ENCODE results near the gene RBM20.
A peak's percentile ranks its signal among the peaks of the same experiment; 100 is the strongest.
"Not testable (repeated sequence)": the region's sequence is repeated elsewhere in the genome, so short reads cannot be mapped to it uniquely, and the experiment has no call there.

RBM20 gene

DNA sequence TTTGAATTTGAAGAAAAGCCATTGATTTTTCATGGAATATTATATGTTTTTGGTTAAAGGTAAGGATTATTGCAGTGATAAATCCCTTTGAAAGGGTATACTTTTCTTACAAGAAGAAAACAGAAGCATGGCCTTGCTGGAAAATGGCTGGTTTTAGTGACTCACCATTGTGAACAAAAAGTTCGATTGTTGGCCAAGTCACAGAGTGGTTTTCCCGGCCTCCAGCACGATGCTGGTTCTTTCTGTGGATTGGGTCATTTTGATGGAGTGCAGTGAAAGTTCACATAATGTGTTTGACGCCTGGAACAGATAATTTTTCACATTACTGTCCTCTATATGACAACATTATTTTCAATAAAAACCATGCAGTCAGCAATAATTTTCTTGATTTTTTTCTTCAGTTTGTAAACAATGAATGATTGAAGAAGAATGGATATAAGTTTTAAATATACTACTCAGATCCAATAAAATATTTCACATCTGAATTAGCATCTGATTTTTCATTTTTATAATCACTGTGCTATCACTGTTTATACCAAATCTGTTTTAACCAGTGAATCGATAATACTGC lies 60.9 kb downstream of the RBM20 start:
- TF ChIP-seq, protein P1, sequence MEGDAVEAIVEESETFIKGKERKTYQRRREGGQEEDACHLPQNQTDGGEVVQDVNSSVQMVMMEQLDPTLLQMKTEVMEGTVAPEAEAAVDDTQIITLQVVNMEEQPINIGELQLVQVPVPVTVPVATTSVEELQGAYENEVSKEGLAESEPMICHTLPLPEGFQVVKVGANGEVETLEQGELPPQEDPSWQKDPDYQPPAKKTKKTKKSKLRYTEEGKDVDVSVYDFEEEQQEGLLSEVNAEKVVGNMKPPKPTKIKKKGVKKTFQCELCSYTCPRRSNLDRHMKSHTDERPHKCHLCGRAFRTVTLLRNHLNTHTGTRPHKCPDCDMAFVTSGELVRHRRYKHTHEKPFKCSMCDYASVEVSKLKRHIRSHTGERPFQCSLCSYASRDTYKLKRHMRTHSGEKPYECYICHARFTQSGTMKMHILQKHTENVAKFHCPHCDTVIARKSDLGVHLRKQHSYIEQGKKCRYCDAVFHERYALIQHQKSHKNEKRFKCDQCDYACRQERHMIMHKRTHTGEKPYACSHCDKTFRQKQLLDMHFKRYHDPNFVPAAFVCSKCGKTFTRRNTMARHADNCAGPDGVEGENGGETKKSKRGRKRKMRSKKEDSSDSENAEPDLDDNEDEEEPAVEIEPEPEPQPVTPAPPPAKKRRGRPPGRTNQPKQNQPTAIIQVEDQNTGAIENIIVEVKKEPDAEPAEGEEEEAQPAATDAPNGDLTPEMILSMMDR (IDR thresholded peaks at IDR 0.05; ENCODE audit: low read depth, low read length, missing control alignments): no peak
- no peak for DNase-seq (ENCODE audit: extremely low read depth, low read depth)
- H3K4me3 ChIP-seq (replicated peaks; ENCODE audit: low read depth, low read length): no peak overlapping the region

DNA sequence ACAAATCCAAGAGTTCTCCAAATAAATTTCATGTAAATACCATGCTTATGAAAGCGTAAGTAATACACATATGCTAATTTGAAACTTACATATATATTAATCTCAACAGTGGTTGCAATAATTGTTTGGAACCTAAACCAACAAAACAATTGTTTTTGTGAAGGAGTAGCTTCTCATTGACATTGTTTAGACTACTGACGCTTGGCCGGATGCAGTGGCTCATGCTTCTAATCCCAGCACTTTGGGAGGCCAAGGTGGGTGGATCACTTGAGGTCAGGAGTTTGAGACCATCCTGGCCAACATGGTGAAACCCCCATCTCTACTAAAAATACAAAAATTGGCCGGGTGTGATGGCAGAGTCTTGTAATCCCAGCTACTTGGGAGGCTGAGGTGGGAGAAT lies 61.5 kb downstream of the RBM20 start:
- DNase-seq (ENCODE audit: extremely low read depth, low read depth); H3K4me3 ChIP-seq (replicated peaks; ENCODE audit: low read depth, low read length): not testable (repeated sequence)

DNA sequence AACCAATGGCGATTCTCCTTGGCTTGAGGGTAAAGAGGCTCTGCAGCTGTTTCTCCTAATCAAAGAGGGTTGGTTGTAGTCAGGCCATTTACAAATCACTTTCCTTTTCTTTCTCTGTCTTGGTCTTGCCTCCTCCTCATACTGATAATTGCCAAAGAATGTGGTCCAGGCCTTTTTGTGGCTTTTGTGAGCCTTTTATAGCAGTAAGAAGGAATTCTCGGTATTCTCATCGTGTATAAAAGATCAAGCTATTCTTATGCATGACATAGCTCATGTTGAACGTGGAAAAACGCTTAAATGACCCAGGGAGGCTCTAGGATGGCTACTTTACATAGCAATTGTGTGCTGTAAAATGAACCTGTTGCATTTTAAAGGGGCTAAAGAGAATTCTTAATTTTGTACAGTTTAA lies 62.6 kb downstream of the RBM20 start:
- DNase-seq (ENCODE audit: extremely low read depth, low read depth): peak; percentile 70
- TF ChIP-seq, protein P1 (IDR thresholded peaks at IDR 0.05; ENCODE audit: low read depth, low read length, missing control alignments): no peak
- no peak overlapping the region for H3K4me3 ChIP-seq (replicated peaks; ENCODE audit: low read depth, low read length)

DNA sequence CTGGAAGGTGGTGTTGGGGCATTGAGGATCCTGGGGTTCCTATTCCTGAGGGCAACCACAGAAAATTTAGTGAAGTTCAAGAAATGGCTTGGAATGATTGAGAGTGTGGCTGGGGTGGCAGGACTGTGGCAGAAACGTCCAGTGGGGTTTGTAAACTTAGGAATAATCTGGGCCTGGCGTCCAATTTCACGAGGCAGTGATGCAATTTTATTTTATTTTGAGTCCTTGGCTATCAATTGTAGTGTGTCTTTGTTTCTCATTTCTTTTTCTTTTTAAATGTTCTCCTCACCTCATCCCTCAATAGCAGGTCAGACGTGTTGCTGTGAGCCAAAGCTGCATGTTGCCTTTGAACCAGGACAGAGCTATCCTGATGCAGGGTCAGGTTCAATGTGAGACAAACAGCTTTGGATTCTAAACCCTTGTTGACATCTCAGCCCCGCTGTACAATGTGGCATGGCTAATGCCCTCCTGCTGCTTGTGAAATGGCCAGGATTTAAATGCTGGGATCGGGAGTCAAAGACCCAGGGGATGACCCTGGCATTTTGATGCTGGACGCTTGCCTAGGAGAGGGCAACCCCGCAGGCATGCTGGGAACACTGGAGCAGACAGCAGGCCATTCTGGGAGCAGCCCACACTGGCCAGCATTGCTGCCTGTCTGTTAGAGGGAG lies 64.8 kb downstream of the RBM20 start:
- H3K4me3 ChIP-seq (replicated peaks; ENCODE audit: low read depth, low read length): no peak overlapping the region
- no peak for DNase-seq (ENCODE audit: extremely low read depth, low read depth)
- TF ChIP-seq, protein P1 (IDR thresholded peaks at IDR 0.05; ENCODE audit: low read depth, low read length, missing control alignments): no peak

DNA sequence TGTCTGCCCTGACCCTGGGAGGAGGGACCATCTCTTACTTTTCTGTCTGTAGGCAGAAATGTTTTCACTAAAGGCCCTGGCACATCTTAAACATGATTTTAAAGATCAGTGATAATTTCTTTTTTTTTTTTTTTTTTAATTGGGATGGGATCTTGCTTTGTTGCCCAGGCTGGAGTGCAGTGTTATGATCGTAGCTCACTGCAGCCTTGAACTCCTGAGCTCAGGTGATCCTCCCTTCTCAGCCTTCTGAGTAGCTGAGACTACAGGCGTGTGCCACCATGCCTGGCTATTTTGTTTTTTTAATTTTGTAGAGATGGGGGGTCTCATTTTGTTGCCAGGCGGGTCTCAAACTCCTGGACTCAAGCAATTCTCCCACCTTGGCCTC lies 65.3 kb downstream of the RBM20 start:
- TF ChIP-seq, protein P1 (IDR thresholded peaks at IDR 0.05; ENCODE audit: low read depth, low read length, missing control alignments): no peak

DNA sequence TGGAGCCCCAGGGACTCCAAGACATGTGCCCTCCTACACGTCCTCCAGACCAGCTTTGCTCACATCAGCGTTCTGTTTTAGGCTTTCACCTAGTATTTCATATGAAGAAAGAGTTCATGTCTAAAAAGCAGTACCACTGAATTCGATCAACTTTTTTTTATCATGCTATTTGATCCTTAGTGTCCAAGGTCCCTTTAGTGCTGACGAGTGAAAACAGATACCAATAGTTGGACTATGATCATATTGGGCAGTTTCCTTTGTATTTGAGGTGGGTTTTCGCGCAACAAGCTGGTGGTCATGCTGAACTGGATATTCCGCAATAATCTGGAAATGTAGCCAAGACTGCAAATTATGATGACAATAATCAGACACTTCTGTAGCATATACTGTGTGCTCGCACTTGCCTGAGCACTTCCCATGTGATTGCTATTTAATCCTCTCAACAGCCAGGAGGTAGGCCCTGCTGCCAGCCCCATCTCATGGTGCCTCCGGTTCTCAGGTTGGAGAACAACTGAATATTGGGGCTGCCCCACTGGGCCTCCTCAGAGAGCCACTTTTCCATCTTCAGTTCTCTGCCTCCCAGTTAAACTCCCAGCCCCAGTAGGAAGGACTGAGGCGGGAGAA lies 65.9 kb downstream of the RBM20 start:
- TF ChIP-seq, protein P1 (IDR thresholded peaks at IDR 0.05; ENCODE audit: low read depth, low read length, missing control alignments): no peak
- H3K4me3 ChIP-seq (replicated peaks; ENCODE audit: low read depth, low read length): no peak overlapping the region
- DNase-seq (ENCODE audit: extremely low read depth, low read depth): no peak

More for the DNA sequence above, 65.3 kb downstream of the RBM20 start:
- DNase-seq (ENCODE audit: extremely low read depth, low read depth): no peak
- no peak overlapping the region for H3K4me3 ChIP-seq (replicated peaks; ENCODE audit: low read depth, low read length)

DNA sequence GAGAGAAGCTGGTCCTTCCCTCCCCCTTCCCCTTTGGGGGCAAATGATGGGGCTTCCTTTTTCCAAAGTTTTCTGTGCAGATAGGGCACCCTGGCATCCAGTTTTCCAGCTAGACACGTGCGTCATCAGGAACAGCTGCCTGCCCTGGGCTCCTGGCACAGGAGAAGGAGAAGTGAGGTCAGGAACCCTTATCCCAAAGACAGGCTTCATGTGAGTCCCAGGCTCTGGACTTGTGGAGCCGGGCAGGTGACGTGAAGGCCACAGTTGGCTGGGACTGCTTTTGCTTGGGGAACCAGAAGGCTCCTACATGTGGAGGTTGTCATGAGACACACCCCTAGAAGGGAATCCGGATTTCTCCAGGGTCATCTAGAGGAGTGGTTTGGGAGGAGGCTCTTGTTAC lies 66.5 kb downstream of the RBM20 start:
- TF ChIP-seq, protein P1 (IDR thresholded peaks at IDR 0.05; ENCODE audit: low read depth, low read length, missing control alignments): no peak
- no peak overlapping the region for H3K4me3 ChIP-seq (replicated peaks; ENCODE audit: low read depth, low read length)
- no peak for DNase-seq (ENCODE audit: extremely low read depth, low read depth)
